CD4-positive, alpha-beta T cell (primary cell): ENCODE results near the gene PDLIM3. TPM values are rescaled to one million over a fixed set of nuclear protein-coding genes. Genes with fewer than 3 reads are reported as not detected.

Source experiments
- ATAC-seq: fragments of 200-7000 bp; cut with Tn5 transposase; one replicate; pipeline ENCODE4 v1.10.0; 2022; ENCODE audit warnings: mild to moderate bottlenecking; ENCODE audit not compliant: poor library complexity
- CTCF ChIA-PET: fragments of 350-600 bp; sonication (Branson Sonifier 250); formaldehyde crosslinking; loops from one replicate; lab custom pipeline; 2021; ENCODE audit warnings: antibody characterized with exemption, inconsistent platforms; lab: Charles Lee
- POLR2A ChIA-PET: fragments of 350-600 bp; sonication (Branson Sonifier 250); formaldehyde crosslinking; loops from one replicate; lab custom pipeline; 2021; ENCODE audit warnings: antibody characterized with exemption, inconsistent platforms; lab: Charles Lee
- DNase-seq, 14 experiments: peaks; one replicate each; pipeline ENCODE4 v3.0.0-alpha.2; 2013 to 2020; ENCODE audit warnings: mixed read lengths in 2 of 14
- H3K27ac ChIP-seq, 2 donors: one replicate each; pipeline versions ENCODE4 v1.5.1 to v1.7.0; 2013; ENCODE audit warnings: low read length in 2 of 2, low read depth in 1 of 2, mild to moderate bottlenecking in 1 of 2
- H3K27me3 ChIP-seq, 2 experiments: 1 replicate in 1 of 2; 2 replicates in 1 of 2; pipeline versions ENCODE4 v1.6.1 to v1.7.0; 2013; ENCODE audit warnings: low read length in 2 of 2, control low read depth in 1 of 2, mild to moderate bottlenecking in 1 of 2, moderate library complexity in 1 of 2; ENCODE audit not compliant: insufficient read depth in 2 of 2, control insufficient read depth in 1 of 2
- H3K36me3 ChIP-seq: one replicate; pipeline ENCODE4 v1.6.1; 2013; ENCODE audit warnings: low read length, control low read depth; ENCODE audit not compliant: insufficient read depth
- H3K4me1 ChIP-seq: one replicate; pipeline ENCODE4 v1.6.1; 2013; ENCODE audit warnings: low read length, control low read depth; ENCODE audit not compliant: insufficient read depth
- H3K4me3 ChIP-seq: one replicate; pipeline ENCODE4 v1.5.1; 2013; ENCODE audit warnings: mild to moderate bottlenecking, low read length, moderate library complexity
- H3K9me3 ChIP-seq, 2 experiments: 1 replicate in 1 of 2; 2 replicates in 1 of 2; pipeline versions ENCODE4 v1.6.1 to v1.7.0; 2013; ENCODE audit warnings: low read length in 2 of 2, mild to moderate bottlenecking in 2 of 2, control low read depth in 1 of 2, moderate library complexity in 1 of 2; ENCODE audit not compliant: control insufficient read depth in 1 of 2, insufficient read depth in 1 of 2
- H3K27ac Mint-ChIP-seq: one replicate; pipeline ENCODE4 v1.8.0; 2020; ENCODE audit warnings: mixed read lengths
- H3K27me3 Mint-ChIP-seq: one replicate; pipeline ENCODE4 v1.8.0; 2021; ENCODE audit warnings: mixed read lengths
- H3K36me3 Mint-ChIP-seq: one replicate; pipeline ENCODE4 v1.8.0; 2021; ENCODE audit warnings: low read depth, mixed read lengths
- H3K4me1 Mint-ChIP-seq: one replicate; pipeline ENCODE4 v1.8.0; 2021; ENCODE audit warnings: low read depth, mixed read lengths
- H3K4me3 Mint-ChIP-seq: one replicate; pipeline ENCODE4 v1.8.0; 2020; ENCODE audit warnings: mild to moderate bottlenecking, mixed read lengths
- H3K9me3 Mint-ChIP-seq: one replicate; pipeline ENCODE4 v1.8.0; 2020; ENCODE audit warnings: mixed read lengths
- CTCF ChIP-seq: fragments of 200-600 bp; IDR thresholded peaks from one replicate; pipeline ENCODE4 v1.8.0; 2022; ENCODE audit warnings: antibody characterized with exemption, mild to moderate bottlenecking
- intact Hi-C, 2 experiments: fragments of 100-400 bp; cut with DNase I in 1 of 2; cut with micrococcal nuclease in 1 of 2; formaldehyde crosslinking; loops; one replicate each; pipeline versions ENCODE4 v1.15.1 to v1.9.0; 2023 to 2025; cut with DNase I, micrococcal nuclease
- total RNA-seq, 174 experiments: library from RNA in 2 of 174; stranded (reverse) in 2 of 174; gene quantifications; one replicate each; pipeline ENCODE4 v1.2.3 and lab custom pipeline; 2021 to 2026

PDLIM3 gene
- total RNA-seq, 2 experiments from 2014 or later, result not detected

GRCh38 chr4:185467991-185468390 lies 67.3 kb downstream of the PDLIM3 start:
- no peaks in the 10 kb centered on the region for H3K36me3 ChIP-seq
- no peak overlapping the region for H3K27ac ChIP-seq
- no peaks in the 10 kb centered on the region for H3K9me3 ChIP-seq
- H3K27ac Mint-ChIP-seq, result no peak overlapping the region
- H3K4me3 Mint-ChIP-seq, result no peak overlapping the region
- no peaks in the 10 kb centered on the region for H3K9me3 Mint-ChIP-seq
- no peaks in the 10 kb centered on the region for H3K27me3 ChIP-seq
- peaks cover 20% of the 10 kb centered on the region for H3K4me1 ChIP-seq
- no peak overlapping the region for H3K4me3 ChIP-seq
- H3K36me3 Mint-ChIP-seq, result no peaks in the 10 kb centered on the region
- no peak for TF ChIP-seq CTCF
- no peaks in the 10 kb centered on the region for H3K27me3 Mint-ChIP-seq
- ATAC-seq (no peak), DNase-seq (peak in 2 of 14 experiments; percentile 5 to 9)
- intact Hi-C loops, result loop anchor here (2.0 to 5.0 kb wide), 4 partner anchors 71 to 1966 kb away; partner anchors contain the start of genes ANKRD37 (in 1 of the 2) and CENPU (in 1 of the 2)
- POLR2A ChIA-PET, result no interaction called here
- peaks cover 18% of the 10 kb centered on the region for H3K4me1 Mint-ChIP-seq
- CTCF ChIA-PET, result no interaction called here

- H3K9me3 Mint-ChIP-seq, result no peaks in the 10 kb centered on the region
- no peak for TF ChIP-seq CTCF
- Histone ChIP-seq H3K4me3 (no peak overlapping the region), H3K9me3 (no peaks in the 10 kb centered on the region), H3K36me3 (no peaks in the 10 kb centered on the region), H3K27ac (no peak overlapping the region), H3K4me1 (peaks cover 15% of the 10 kb centered on the region), H3K27me3 (no peaks in the 10 kb centered on the region)
- no peak for DNase-seq
- H3K27me3 Mint-ChIP-seq, result no peaks in the 10 kb centered on the region
- peaks cover 18% of the 10 kb centered on the region for H3K4me1 Mint-ChIP-seq
- H3K27ac Mint-ChIP-seq, result no peak overlapping the region
- intact Hi-C loops, result loop anchor here in 1 of 2 experiments (5.0 kb wide), 3 partner anchors 645 to 1965 kb away; partner anchors contain the start of gene CENPU
- no peak overlapping the region for H3K4me3 Mint-ChIP-seq
- POLR2A ChIA-PET, result no interaction called here
- no peaks in the 10 kb centered on the region for H3K36me3 Mint-ChIP-seq
- CTCF ChIA-PET, result no interaction called here
- no peak for ATAC-seq
Observed at GRCh38 chr4:185467101-185467500, 68.2 kb downstream of the PDLIM3 start.

- Mint-ChIP-seq H3K4me3 (no peak overlapping the region), H3K4me1 (peaks cover 16% of the 10 kb centered on the region), H3K27ac (no peak overlapping the region), H3K9me3 (no peaks in the 10 kb centered on the region), H3K36me3 (no peaks in the 10 kb centered on the region), H3K27me3 (peaks cover 7% of the 10 kb centered on the region)
- DNase-seq (no peak), ATAC-seq (no peak)
- Histone ChIP-seq H3K27me3 (no peaks in the 10 kb centered on the region), H3K4me3 (no peak overlapping the region), H3K4me1 (peaks cover 8% of the 10 kb centered on the region), H3K36me3 (no peaks in the 10 kb centered on the region), H3K9me3 (no peaks in the 10 kb centered on the region), H3K27ac (no peak overlapping the region)
- intact Hi-C loops, result loop anchor here in 1 of 2 experiments (5.0 kb wide), 3 partner anchors 643 to 1963 kb away; partner anchors contain the start of gene CENPU
- POLR2A ChIA-PET, result no interaction called here
- no peak for TF ChIP-seq CTCF
- CTCF ChIA-PET, result no interaction called here
Observed at GRCh38 chr4:185465707-185466106, 69.6 kb downstream of the PDLIM3 start.
